Stimulated activated CD4-positive, alpha-beta T cell treated with anti-CD3 and anti-CD28 coated beads, Interleukin-12 subunit alpha, Interleukin-12 subunit beta, amount 100 ng/mL, for 4 hours (primary cell): ENCODE data around the gene PSME1.
"Not testable (repeated sequence)": the region's sequence is repeated elsewhere in the genome, so short reads cannot be mapped to it uniquely, and the experiment has no call there.

Experiments
- DNase-seq: peaks from one replicate; pipeline ENCODE4 v3.0.0-alpha.2; 2020

PSME1 gene

DNA sequence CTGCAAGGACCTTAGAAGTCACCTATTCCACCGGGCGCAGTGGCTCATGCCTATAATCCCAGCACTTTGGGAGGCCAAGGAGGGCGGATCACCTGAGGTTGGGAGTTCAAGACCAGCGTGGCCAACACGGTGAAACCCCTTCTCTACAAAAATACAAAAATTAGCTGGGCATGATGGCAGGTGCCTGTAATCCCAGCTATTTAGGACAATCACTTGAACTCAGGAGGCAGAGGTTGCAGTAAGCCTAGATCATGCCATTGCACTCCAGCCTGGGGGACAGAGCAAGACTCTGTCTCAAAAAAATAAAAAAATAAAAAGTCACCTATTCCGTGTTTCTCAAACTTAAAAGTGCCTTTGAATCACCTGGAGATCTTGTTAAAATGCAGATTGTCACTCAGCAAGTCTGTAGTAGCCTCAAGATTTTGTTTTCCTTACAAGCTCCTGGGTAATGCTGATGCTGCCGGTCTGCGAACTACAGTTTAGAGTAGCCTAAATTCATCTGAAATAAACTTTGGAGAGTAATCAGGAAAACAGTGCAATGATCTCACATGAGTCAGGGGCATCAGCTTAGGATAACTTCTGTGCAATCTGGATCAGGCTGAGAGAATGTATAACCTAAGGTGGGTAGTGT lies 30.3 kb upstream of the PSME1 start:
- not testable (repeated sequence) for DNase-seq

DNA sequence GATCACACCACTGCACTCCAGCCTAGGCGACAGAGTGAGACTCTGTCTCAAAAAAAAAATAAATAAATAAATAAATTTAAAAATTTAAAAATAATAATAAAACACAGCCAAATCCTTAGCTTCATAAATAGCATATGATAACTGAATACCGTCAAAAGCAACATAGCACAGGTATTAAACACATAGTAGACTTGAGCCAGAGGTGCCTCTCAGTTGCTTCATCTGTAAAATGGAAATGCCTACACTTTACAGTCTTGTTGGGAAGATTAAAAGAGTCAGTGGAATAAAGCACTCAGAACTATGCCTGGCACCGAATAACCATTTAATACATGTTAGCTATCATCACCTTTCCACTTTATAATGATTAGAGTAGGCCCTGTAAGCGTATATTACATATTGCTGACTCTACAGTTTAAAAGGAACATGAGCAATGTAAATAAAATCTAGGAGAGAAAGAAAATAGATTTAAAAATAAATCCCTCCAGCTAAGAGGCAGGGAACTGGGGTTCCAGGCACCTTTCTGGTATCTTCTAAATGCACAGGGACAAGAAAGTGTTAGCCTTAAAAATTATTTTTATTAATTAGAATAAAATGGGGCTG lies 29.2 kb upstream of the PSME1 start:
- no peak for DNase-seq

DNA sequence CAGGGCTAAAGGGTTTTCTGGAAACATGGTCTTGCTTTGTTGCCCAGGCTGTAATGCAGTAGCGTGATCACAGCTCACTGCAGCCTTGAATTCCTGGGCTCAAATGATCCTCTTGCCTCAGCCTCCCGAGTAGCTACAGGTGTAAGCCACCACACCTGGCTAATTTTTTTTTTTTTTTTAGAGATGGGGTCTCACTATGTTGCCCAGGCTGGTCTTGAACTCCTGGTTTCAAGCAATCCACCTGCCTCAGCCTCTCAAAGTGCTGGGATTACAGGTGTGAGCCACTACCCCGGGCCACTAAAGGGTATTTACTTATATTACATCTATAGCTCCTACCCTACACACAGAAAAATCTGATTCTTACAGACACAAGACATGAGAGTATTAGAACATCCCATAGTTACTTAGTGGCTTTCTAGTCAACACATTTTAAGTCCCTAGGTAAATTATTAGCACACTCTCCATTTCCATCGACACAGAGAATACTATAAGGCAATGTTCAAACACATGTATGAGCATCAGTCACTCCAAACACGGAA lies 27.6 kb upstream of the PSME1 start:
- DNase-seq, result no peak

DNA sequence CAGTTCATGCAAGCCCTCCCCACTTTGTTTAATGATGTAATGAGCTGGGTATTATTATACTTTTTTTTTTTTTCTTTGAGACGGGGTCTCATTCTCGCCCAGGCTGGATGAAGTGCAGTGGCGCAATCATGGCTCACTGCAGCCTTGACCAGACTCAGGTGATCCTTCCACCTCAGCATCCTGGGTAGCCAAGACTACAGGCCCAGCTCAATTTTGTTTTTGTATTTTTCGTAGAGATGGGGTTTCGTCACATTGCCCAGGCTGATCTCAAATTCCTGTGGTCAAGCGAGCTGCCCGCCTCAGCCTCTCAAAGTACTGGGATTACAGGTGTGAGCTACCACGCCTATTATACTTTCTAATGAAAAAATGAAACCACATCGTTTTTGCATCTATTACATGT lies 25.9 kb upstream of the PSME1 start:
- DNase-seq, result no peak

DNA sequence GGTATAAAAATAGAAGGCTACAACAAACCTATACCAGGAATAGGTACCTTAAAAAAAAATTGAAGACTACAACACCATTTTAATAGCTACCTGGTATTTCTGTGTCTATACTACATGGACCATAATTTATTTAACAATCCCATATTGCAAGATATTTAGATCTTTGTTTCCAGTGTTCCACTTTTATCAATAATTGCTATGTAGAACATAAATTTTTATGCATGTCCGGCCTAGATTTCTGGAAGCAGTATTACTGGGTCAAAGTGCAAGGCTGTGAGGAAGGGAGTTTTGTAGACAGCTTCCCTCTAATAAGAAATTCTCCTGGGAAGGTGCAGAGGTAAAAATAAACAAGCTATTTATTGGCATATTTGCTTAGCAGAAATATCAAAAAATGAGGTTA lies 25.5 kb upstream of the PSME1 start:
- no peak for DNase-seq

DNA sequence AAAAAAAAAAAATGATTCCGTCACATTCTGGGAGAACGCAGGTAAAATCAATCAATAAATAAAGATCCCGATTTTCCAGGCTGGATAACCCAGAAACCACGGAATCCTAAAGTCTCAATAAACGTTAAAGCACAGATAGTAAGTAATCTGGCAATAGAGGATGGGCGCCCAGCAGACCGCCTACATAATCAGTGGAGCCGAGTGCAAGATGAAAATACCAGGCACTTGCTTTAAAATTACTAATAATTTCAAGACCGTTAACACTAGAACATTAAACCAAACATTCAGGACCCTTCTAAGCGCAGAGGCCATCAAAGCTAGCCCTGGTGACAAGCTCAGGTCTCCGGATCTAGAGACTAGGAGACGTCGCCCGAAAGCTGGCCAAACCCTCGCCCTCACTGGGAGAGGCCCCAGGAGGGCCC lies 22.6 kb upstream of the PSME1 start:
- no peak for DNase-seq

DNA sequence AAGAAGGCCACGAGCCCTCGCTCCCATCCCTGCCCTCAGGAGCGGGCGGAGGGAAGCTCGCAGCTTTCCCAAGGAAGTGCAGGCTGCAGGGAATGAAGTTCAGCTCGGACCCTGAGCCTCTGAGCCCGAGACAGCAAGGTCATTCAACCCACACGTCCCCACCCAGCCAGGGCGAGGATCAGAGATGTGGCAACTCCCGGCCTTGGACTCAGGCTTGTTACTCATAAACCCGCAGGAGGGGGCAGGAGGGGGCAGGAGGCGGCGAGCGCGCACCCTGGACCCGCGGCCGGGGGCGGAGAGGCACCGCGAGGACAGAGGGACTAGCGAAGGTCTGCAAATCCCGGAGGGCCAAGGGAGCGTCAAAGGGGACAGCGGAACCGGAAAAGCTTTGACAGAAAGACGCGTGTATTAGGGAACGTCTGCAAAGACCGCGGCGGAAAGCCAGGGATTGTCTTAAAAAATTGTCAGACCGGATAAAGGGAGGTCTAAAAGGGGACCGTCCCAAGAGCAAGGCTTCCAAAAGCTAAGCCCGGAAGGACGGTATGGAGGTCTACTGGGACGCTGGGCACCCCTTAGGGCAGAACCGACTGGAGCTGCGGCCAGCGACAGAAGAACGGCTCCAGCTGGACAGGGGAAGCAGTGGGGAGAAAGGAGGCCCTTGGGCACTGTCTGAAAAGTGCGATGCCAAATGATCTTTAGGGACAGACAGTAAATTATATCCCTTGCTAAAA lies 22.0 kb upstream of the PSME1 start:
- peak; percentile 63 for DNase-seq

DNA sequence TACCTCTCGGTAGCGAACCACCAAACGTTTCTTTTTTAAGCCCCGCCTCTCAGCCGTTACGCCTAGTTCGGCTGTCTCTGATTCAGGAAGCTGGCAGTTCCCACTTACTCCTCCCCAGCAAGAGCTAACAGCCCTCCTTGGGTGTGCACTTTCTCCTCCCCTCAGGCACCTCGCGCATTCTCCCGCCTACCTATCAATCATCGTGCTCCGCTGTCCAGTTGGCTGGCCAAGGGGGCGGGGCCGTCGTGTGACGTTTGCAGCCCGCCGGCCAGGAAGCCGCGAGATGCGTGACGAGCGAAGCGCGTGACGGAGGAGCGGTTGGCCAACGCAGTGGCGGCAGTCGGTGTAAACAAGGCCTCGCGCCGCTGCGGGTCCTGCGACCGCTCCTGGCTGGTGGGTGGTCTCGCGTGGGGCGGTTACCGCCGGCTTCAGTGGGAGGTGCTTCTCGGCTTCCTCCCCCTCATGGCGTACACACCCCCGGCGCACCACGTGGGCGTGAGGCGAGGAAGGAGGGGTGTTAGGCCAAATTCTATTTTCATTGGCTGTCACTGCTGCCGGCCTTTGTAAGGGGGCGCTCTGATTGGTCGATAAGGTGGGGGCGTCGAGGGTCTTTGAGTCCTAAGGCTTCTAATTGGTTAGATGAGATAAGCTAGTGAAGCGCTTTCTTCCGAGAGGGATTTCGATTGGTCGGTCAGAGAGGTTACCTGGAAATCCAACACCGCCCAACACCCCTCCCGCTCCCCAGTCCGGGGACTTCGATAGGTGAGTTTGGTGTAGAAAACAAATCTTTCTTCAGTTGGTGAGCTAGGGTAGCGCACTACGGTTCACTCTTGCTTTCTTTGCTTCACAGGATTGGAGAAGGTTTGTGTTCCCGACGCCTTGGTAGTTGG lies 21.2 kb upstream of the PSME1 start, which contains the start of the genes DCAF11 and NRL:
Gene DCAF11 (plus strand): TSS at position 246 of the 890 bp plus-strand sequence. CDS start 818 bp downstream, outside the sequence.
Gene NRL (minus strand): TSS at position 418 of the 890 bp plus-strand sequence. CDS start 32,101 bp downstream, outside the sequence.
- DNase-seq, result peak; percentile 95

DNA sequence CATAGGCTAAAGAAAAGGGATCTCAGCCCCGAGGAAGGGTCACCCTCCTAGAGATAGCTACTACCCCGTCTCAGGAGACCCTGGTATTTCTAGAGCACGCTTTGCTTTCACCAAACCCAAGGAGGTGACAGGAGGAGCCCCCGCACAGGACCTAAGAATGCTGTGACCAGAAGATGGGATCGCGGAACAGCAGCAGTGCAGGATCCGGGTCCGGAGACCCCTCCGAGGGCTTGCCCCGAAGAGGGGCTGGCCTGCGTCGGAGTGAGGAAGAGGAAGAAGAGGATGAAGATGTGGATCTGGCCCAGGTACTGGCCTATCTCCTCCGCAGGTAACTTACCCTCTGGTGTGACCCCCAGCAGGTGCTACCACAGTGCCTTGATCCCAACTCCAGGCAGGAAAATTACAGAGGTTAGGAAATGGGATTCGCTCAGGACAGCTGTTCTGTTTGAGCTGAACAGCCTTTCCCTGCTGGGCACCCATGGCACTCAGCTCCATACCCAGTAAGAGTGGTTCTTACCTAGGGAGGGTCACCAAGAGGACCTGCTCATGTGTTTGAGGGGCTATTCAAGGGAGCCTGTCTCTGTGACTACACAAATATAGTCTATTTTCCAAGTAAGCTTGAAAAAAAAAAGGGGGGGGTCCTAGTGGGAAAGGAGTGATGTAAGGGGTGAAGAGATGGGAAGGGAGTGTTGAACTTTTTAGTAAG lies 20.4 kb upstream of the PSME1 start:
- no peak for DNase-seq

DNA sequence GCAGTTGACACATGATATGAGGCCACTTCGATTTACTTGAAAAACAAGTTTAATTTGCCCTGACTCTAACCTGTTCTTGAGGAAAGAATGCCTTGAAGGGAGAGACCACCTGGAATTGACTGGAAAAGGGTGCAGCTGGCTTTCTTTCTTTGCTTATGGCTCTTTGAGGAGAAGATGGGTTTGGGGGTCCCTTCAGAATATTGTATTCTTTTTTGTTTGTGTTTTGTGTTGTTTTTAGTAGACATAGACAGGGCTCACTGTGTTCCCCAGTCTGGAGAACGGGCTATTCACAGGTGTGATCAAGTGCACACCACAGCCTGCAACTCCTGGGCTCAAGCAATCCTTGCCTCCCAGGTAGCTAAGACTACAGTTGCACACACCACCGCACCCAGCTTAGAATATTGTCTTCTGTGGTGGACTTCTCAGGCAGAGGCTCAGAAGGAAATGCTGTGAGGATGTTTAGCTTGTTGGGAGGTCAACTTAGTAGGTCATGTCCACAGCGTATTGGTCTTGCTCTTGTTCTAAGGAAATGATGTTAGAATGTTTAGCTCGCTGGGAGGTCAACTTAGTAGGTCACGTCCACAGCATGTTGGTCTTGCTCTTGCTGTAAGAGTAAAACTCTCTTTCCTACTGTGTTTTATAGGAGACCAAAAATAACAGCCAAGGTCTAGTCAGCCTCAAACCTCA lies 19.7 kb upstream of the PSME1 start:
- DNase-seq, result no peak

DNA sequence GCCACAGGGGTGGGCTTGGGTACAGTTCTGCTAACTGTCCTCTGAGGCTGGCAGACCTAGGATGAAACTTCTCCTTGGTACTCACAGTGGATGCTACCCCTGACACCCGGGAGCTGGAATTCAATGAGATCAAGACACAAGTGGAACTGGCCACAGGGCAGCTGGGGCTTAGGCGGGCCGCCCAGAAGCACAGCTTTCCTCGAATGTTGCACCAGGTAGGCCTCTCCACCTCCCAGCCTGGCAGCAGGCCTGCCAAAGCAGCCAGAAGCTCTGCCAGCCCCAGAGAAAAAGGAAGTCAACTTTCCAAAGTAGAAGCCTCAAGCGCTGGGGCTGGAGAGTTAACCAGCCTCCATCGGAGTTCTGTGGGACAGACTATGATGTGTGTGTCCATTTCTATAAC lies 18.8 kb upstream of the PSME1 start:
- DNase-seq, result no peak

DNA sequence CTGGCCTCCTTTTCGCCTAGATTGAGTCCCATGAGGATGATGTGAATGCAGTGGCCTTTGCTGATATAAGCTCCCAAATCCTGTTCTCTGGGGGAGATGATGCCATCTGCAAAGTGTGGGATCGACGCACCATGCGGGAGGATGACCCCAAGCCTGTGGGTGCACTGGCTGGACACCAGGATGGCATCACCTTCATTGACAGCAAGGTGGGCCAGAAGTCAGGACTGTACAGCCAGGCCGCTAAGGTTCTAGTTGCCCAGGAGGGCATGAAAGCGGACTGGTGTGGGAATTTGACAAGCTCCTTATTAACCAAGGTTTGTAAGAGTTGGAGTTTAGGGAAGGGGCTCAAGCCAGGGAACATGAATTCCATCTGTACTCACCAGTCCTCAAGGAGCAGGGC lies 16.3 kb upstream of the PSME1 start:
- DNase-seq, result no peak

DNA sequence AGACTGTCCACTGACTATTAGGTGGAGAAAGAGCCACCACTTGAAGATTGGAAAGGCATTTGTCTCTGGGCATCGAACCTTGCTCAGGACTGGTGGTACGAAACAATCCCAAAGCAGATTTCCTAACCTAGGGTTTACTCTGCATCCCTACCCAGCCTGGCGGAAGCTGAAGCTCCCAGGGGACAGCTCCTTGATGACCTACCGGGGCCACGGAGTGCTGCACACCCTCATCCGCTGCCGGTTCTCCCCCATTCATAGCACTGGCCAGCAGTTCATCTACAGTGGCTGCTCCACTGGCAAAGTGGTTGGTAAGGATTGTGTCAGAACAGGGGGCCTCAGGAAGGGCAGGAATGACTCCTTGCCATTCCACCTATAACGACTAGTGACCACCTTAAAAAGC lies 14.8 kb upstream of the PSME1 start:
- DNase-seq, result no peak

DNA sequence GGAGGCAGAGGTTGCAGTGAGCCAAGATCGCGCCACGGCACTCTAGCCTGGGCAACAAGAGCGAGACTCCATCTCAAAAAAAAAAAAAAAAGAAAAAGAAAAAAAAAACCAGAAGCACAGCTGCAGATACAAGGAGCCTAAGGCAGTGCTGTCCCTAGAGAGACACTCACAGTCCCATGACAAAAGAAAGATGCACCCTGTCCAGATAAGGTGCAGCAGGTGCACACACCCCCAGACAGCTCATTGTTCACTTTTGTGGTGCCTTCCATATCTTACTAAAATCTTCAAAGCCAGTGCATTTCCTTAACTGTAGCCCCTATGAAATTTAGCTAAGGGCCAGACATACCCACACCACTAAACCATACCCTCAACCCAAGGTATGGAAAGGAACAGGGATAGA lies 13.6 kb upstream of the PSME1 start:
- no peak for DNase-seq

DNA sequence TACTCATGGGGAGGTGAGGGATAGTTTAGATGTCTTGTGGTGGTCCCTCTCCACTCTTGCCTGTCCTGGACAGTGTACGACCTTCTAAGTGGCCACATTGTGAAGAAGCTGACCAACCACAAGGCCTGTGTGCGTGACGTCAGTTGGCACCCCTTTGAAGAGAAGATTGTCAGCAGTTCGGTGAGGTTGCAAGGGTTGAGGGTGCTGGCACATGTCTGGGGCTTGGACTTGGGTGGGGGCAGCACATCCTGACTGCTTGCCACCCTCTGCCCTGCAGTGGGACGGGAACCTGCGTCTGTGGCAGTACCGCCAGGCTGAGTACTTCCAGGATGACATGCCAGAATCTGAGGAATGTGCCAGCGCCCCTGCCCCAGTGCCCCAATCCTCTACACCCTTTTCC lies 13.1 kb upstream of the PSME1 start:
- no peak for DNase-seq

DNA sequence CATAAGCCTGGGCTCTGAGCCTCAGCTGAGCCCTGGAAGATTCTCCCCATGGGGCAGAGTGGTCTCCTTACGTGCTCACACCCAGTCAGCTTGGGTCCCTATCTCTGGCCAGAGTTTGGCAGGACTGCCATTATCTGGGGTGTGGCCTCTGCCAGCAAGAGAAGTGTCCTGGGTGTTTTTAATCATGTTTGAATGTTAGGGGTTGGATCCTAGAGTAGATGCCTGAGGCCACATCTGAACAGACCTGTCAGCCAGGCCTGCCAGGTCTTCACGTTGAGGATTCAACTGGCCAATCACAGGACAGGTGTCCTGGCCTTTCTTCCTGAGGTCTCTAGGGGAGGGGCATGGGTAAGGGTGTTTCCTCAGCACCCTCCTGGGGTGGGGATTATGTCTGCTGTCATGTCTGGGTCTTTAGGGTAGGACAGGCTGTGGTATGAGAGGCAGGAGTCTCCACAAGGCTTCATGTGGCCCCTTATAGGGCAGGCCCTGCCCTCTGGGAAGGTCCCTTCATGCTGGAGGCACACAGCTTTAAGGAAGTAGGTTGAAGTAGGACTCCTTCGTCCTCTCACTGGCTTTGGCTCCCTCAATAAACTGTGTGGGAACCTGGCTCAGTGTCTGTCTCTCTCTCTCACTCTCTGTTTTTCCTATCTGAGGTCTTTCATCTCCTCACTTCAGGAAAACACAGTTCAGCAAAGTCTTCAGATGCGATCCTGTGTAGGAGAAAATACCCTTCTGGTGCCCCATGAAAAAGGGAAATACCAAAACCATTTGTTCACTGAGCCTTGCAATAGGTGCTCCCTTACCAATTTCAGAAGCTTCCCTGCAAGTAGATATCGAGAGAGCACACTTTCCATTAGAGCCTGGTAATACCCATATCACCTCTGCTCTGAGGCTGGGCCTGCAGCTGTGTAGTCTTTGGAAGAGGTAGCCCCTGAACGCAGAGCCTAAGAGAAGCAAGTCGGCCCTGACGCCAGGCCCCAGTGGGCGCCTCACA lies 12.3 kb upstream of the PSME1 start:
- DNase-seq, result no peak

DNA sequence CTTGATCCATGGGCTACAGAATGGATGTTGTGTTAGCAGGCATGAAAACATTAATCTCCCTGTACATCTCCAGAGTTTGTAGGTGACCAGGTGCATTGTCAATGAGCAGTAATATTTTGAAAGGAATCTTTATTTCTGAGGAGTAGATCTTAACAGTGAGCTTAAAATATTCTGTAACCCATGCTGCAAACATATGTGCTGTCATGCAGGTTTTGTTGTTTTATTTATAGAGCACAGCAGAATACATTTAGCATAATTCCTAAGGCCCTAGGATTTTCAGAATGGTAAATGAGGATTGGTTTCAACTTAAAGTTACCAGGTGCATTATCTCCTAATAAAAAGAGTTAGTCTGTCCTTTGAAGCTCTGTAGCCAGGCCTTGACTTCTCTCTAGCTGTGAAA lies 9.1 kb upstream of the PSME1 start:
- DNase-seq, result no peak

DNA sequence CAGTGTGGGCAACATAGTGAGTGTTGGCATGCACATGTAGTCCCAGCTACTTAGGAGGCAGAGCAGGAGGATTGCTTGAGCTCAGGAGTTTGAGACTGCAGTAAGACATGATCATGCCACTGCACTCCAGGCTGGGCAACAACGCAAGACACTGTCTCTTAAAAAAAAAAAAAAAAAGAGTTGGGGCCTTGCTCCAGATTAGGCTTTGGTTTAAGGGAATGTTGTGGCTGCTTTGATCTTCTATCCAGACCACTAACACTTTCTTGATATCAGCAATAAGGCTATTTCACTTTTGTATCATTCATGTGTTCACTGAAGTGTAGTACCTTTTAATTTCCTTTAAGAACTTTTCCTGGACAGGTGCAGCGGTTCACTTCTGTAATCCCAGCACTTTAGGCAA lies 8.3 kb upstream of the PSME1 start:
- no peak for DNase-seq

DNA sequence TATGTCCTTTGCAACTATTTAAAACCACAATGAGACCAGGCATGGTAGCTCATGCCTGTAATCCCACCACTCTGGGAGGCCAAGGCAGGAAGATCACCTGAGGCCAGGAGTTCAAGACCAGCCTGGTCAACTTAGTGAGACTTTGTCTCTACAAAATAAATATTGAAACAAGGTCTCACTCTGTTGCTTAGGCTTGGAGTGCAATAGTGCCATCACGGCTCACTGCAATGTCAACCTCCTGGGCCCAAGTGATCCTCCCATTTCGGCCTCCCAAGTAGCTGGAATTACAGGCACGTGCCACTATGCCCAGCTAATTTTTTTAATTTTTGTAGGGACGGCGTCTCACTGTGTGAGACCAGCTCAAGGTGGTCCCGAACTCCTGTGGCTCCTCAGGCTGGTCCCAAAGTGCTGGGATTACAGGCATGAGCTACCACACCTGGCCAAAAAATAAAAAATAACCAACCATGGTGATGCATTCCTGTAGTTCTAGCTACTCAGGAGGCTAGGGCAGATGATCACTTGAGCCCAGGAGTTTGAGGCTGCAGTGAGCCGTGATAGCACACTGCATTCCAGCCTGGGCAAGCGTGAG lies 6.5 kb upstream of the PSME1 start:
- no peak for DNase-seq

DNA sequence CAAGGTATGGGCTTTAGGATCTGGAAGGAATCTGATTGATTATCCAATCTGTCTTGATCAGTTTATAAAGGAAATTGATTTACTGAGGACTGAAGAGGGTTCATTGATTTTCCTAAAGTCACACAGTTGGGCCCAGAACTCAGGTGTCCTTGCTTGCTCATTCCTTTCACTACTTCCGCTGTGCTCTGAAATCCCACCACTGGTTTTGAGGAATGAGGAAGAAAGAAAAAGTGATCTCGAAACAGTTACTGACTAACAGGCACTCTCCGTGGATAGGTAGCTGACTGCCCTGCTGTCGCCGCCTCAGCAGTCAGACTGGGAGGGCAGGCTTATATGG lies 5.6 kb upstream of the PSME1 start, which contains the start of gene FITM1:
Gene FITM1 (plus strand): TSS at position 280 of the 337 bp plus-strand sequence. CDS start 905 bp downstream, outside the sequence.
- DNase-seq, result no peak
